OCI-LY3 (cell line): ENCODE data around the gene BPIFB6.

ENCODE experiments used
- H2AFZ ChIP-seq: fragments of 200-600, 300-600 bp; shearing (Covaris generic); 2 replicates; pipeline ENCODE4 v1.6.0; 2014; ENCODE audit warnings: antibody characterized with exemption, low read depth, low read length
- H3K27ac ChIP-seq: fragments of 200-600, 300-600 bp; sonication (generic); 2 replicates; pipeline ENCODE4 v1.5.1; 2014; ENCODE audit warnings: mild to moderate bottlenecking, low read length, moderate library complexity, mixed read lengths
- H3K27me3 ChIP-seq: fragments of 200-600, 300-600 bp; sonication (generic); 2 replicates; pipeline ENCODE4 v1.6.1; 2014; ENCODE audit warnings: low read depth, low read length, mixed read lengths
- H3K36me3 ChIP-seq: fragments of 200-600, 300-600 bp; sonication (generic); replicated peaks from 2 replicates; pipeline ENCODE3; 2014; ENCODE audit warnings: low read depth, low read length, mixed read lengths
- H3K4me1 ChIP-seq: fragments of 300-600, 200-600 bp; sonication (generic); 2 replicates; pipeline ENCODE4 v1.6.1; 2014; ENCODE audit warnings: low read length, mixed read lengths
- H3K4me2 ChIP-seq: fragments of 200-600, 300-600 bp; sonication (generic); 2 replicates; pipeline ENCODE4 v1.6.1; 2014; ENCODE audit warnings: low read length, mixed read lengths
- H3K4me3 ChIP-seq: fragments of 300-600, 200-600 bp; sonication (generic); 2 replicates; pipeline ENCODE4 v1.5.1; 2014; ENCODE audit warnings: antibody characterized with exemption, mild to moderate bottlenecking, low read length, moderate library complexity
- H3K79me2 ChIP-seq: fragments of 300-600, 200-600 bp; shearing (Covaris generic); 2 replicates; pipeline ENCODE4 v1.6.1; 2014; ENCODE audit warnings: mild to moderate bottlenecking, low read length, mixed read lengths
- H3K9ac ChIP-seq: fragments of 300-600, 200-600 bp; shearing (Covaris generic); 2 replicates; pipeline ENCODE4 v1.6.0; 2014; ENCODE audit warnings: mild to moderate bottlenecking, low read length, moderate library complexity
- H3K9me3 ChIP-seq: fragments of 200-600, 300-600 bp; shearing (Covaris generic); 2 replicates; pipeline ENCODE4 v1.6.1; 2014; ENCODE audit warnings: low read length, mixed read lengths; ENCODE audit not compliant: insufficient read depth
- H4K20me1 ChIP-seq: fragments of 200-600, 300-600 bp; sonication (generic); 2 replicates; pipeline ENCODE4 v1.6.1; 2016; ENCODE audit warnings: low read length, mixed read lengths; ENCODE audit not compliant: insufficient read depth
- EZH2phosphoT487 ChIP-seq: fragments of 200-600 bp; shearing (Covaris generic); IDR thresholded peaks from 2 replicates; pipeline ENCODE4 v1.6.1; 2018; ENCODE audit warnings: antibody characterized with exemption, mixed run types, low read depth
- TF ChIP-seq, protein P1 (sequence below): fragments of 200-600, 300-600 bp; sonication (generic); IDR thresholded peaks from 2 replicates; pipeline ENCODE4 v1.5.1; 2014; ENCODE audit warnings: antibody characterized with exemption, low read length, low read depth

Gene BPIFB6, protein sequence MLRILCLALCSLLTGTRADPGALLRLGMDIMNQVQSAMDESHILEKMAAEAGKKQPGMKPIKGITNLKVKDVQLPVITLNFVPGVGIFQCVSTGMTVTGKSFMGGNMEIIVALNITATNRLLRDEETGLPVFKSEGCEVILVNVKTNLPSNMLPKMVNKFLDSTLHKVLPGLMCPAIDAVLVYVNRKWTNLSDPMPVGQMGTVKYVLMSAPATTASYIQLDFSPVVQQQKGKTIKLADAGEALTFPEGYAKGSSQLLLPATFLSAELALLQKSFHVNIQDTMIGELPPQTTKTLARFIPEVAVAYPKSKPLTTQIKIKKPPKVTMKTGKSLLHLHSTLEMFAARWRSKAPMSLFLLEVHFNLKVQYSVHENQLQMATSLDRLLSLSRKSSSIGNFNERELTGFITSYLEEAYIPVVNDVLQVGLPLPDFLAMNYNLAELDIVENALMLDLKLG

DNA sequence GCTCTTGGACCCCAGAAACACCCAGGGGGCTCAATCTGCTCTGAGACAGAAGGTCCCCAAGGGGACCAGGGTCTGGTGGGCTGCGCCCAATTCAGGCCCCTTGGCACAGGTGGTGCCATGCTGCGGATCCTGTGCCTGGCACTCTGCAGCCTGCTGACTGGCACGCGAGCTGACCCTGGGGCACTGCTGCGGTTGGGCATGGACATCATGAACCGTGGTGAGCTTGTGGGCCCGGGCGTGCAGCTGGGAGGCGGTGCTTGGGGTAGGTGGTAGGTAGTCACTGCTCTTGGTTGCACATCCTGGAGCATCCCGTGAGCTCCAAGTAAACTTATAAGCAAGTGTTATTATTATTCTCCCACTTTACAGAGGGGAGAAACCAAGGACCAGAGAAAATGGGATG is at the start of gene BPIFB6:
BPIFB6 (plus strand) TSS at position 118 of the 400 bp plus-strand sequence; CDS start at position 118, 0 bp downstream.
- no peak within 1 kb of the TSS for H2AFZ ChIP-seq
- TF ChIP-seq, protein P1, sequence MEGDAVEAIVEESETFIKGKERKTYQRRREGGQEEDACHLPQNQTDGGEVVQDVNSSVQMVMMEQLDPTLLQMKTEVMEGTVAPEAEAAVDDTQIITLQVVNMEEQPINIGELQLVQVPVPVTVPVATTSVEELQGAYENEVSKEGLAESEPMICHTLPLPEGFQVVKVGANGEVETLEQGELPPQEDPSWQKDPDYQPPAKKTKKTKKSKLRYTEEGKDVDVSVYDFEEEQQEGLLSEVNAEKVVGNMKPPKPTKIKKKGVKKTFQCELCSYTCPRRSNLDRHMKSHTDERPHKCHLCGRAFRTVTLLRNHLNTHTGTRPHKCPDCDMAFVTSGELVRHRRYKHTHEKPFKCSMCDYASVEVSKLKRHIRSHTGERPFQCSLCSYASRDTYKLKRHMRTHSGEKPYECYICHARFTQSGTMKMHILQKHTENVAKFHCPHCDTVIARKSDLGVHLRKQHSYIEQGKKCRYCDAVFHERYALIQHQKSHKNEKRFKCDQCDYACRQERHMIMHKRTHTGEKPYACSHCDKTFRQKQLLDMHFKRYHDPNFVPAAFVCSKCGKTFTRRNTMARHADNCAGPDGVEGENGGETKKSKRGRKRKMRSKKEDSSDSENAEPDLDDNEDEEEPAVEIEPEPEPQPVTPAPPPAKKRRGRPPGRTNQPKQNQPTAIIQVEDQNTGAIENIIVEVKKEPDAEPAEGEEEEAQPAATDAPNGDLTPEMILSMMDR: no peak
- TF ChIP-seq EZH2phosphoT487: no peak

DNA sequence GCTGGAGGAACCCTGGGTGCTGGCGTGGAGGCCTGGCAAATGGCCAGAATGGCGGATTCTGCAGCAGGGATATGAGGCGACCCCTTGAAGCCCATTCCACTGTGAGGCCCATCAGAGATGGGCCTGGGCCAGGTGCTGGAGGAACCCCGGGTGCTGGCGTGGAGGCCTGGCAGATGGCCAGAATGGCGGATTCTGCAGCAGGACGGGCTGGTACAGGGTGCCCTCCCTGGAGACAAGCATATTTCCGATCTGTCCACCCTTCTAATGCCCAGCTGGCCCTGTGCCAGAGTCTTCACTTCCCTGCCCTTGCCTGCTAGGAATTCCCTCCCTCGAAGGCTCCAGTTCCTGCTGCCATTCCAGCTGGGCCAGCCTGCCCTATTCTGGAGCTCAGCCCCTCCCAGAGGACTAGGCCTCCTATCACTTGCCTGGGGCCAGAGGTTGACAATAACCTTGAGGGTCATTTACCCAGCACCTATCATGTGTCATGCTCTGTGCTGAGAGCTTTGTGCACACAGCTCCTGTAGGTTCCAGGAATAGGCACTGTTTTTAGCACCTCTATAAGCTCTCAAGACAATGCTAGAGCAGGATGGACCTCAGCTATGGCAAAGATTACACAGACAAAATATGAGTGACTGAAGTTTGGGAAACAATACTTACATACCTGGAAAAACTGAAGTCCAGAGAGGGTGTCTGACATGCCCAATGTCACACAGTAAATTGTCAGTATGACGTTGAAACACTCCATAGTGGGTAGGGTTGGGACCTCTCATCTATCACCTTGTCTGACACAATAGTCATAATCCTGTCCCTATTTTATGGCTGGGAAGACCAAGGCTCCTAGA is 48.6 kb upstream of the BPIFB6 start:
- no peaks in the 10 kb centered on the region for H3K79me2 ChIP-seq
- TF ChIP-seq EZH2phosphoT487: no peak
- TF ChIP-seq, protein P1: no peak
- no peaks in the 10 kb centered on the region for H3K9me3 ChIP-seq
- H3K36me3 ChIP-seq: no peaks in the 10 kb centered on the region
- H3K4me1 ChIP-seq: no peaks in the 10 kb centered on the region
- H2AFZ ChIP-seq: no peak overlapping the region
- no peak overlapping the region for H3K9ac ChIP-seq
- H3K4me2 ChIP-seq: no peak overlapping the region
- H3K4me3 ChIP-seq: no peak overlapping the region
- H3K27ac ChIP-seq: no peak overlapping the region
- H3K27me3 ChIP-seq: no peaks in the 10 kb centered on the region
- no peaks in the 10 kb centered on the region for H4K20me1 ChIP-seq

More for the DNA sequence above, at the start of gene BPIFB6:
- Histone ChIP-seq H3K27ac (no peak within 1 kb of the TSS), H3K79me2 (no peaks in the 10 kb centered on the region), H3K4me3 (no peak within 1 kb of the TSS), H3K9ac (no peak within 1 kb of the TSS), H3K4me1 (no peaks in the 10 kb centered on the region), H4K20me1 (no peaks in the 10 kb centered on the region), H3K4me2 (no peak within 1 kb of the TSS), H3K9me3 (no peaks in the 10 kb centered on the region), H3K36me3 (no peaks in the 10 kb centered on the region), H3K27me3 (peaks cover 25% of the 10 kb centered on the region)

DNA sequence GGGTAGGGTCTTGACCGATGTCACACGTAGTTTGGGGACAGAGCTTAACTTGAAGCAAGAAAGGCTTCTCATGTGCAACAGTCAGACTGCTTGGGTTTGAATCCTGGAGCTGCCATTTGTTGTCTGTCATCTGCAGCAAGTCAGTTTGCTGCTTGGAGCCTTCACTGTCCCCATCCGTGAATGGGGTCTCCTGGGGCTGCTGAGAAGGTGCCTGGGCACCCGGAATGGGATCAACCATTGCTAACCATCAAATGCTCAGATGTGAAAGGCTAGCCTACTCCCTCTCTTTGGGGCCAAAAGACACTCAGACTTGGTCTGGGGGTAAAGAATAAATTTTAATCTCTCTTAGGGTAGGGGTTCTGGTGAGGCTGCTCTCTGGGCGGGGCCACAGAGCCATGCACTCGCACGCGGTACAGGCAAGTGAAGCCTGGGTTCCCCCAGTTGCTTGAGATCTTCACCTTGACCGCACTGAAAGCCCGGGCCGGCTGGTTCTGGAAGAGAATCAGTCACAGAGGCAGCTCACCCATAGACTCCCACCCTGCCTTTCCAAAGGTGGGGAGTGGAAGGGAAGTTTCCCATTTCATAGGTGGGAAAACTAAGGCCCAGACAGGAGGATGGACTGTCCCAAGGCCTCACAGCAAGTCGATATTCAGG is 47.9 kb upstream of the BPIFB6 start:
- Histone ChIP-seq H3K9ac (no peak overlapping the region), H3K4me1 (no peaks in the 10 kb centered on the region), H4K20me1 (no peaks in the 10 kb centered on the region), H3K27me3 (no peaks in the 10 kb centered on the region), H3K36me3 (no peaks in the 10 kb centered on the region), H3K4me2 (no peak overlapping the region), H3K4me3 (no peak overlapping the region), H3K27ac (no peak overlapping the region), H3K9me3 (no peaks in the 10 kb centered on the region), H3K79me2 (no peaks in the 10 kb centered on the region), H2AFZ (no peak overlapping the region)
- TF ChIP-seq, protein P1: no peak
